H1 (cell line): ENCODE data around the gene ATOH8. TPM values are rescaled to one million over a fixed set of nuclear protein-coding genes. Genes with fewer than 3 reads are reported as not detected.

Experiments used
- CTCF ChIA-PET: fragments of 300-600 bp; sonication (Branson Sonifier 250); formaldehyde crosslinking; loops from one replicate; lab custom pipeline; 2021; ENCODE audit not compliant: partially characterized antibody; lab: Charles Lee
- POLR2A ChIA-PET: fragments of 300-600 bp; sonication (Branson Sonifier 250); formaldehyde crosslinking; loops from one replicate; lab custom pipeline; 2021; ENCODE audit warnings: inconsistent platforms; ENCODE audit not compliant: partially characterized antibody; lab: Charles Lee
- DNase-seq, 2 experiments: peaks; one replicate each; pipeline versions ENCODE4 v3.0.0 to v3.0.0-alpha.2; 2010 to 2022; ENCODE audit warnings: low spot score in 2 of 2, low read depth in 1 of 2, mixed read lengths in 1 of 2
- FAIRE-seq: peaks from 2 replicates; lab custom pipeline; 2011; peaks lifted over from hg19 to GRCh38; lab: Jason Lieb, UNC
- H2AFZ ChIP-seq: 2 replicates; pipeline ENCODE4 v1.8.1; 2012; ENCODE audit warnings: low read length, inconsistent platforms
- H2AK5ac ChIP-seq: 2 replicates; pipeline ENCODE4 v1.6.1; 2013; ENCODE audit warnings: low read depth, low read length
- H2BK120ac ChIP-seq: replicated peaks from 2 replicates; pipeline ENCODE3; 2013; ENCODE audit warnings: low read depth, low read length, inconsistent platforms
- H2BK12ac ChIP-seq: 2 replicates; pipeline ENCODE4 v1.6.1; 2013; ENCODE audit warnings: low read depth, low read length
- H2BK15ac ChIP-seq: 2 replicates; pipeline ENCODE4 v1.6.1; 2013; ENCODE audit warnings: low read length
- H2BK20ac ChIP-seq: 2 replicates; pipeline ENCODE4 v1.6.1; 2013; ENCODE audit warnings: low read length
- H2BK5ac ChIP-seq: 2 replicates; pipeline ENCODE4 v1.6.1; 2013; ENCODE audit warnings: low read depth, low read length
- H3K14ac ChIP-seq: 2 replicates; pipeline ENCODE4 v1.6.1; 2013; ENCODE audit warnings: inconsistent platforms; ENCODE audit not compliant: insufficient read length
- H3K18ac ChIP-seq: 2 replicates; pipeline ENCODE4 v1.6.1; 2013; ENCODE audit warnings: low read length; ENCODE audit errors: extremely low read depth
- H3K23ac ChIP-seq: 2 replicates; pipeline ENCODE4 v1.6.1; 2013; ENCODE audit warnings: inconsistent platforms; ENCODE audit not compliant: insufficient read length
- H3K23me2 ChIP-seq: 2 replicates; pipeline ENCODE4 v1.6.1; 2013; ENCODE audit warnings: low read depth, low read length
- H3K27ac ChIP-seq: 2 replicates; pipeline ENCODE4 v1.6.1; 2011; ENCODE audit warnings: low read depth, low read length, inconsistent platforms
- H3K27me3 ChIP-seq, 4 experiments: replicated peaks in 1 of 4; 1 replicate in 1 of 4; 2 replicates in 3 of 4; pipeline versions ENCODE4 v1.6.1 to v1.8.1; 2011 to 2013; ENCODE audit warnings: low read length in 3 of 4, mild to moderate bottlenecking in 3 of 4, inconsistent platforms in 2 of 4, mixed read lengths in 2 of 4, moderate library complexity in 1 of 4; ENCODE audit not compliant: control insufficient read depth in 3 of 4, insufficient read depth in 3 of 4; ENCODE audit errors: extremely low read depth in 1 of 4
- H3K36me3 ChIP-seq, 4 experiments: 2 replicates each; pipeline versions ENCODE4 v1.6.1 to v1.8.1; 2011 to 2013; ENCODE audit warnings: mild to moderate bottlenecking in 4 of 4, low read length in 3 of 4, moderate library complexity in 2 of 4, control low read depth in 1 of 4, inconsistent platforms in 1 of 4; ENCODE audit not compliant: insufficient read depth in 4 of 4, control insufficient read depth in 2 of 4
- H3K4ac ChIP-seq: replicated peaks from 2 replicates; pipeline ENCODE3; 2013; ENCODE audit warnings: low read length, low read depth, mixed read lengths, inconsistent platforms; ENCODE audit not compliant: insufficient read length
- H3K4me1 ChIP-seq, 4 experiments: replicated peaks in 1 of 4; 1 replicate in 1 of 4; 2 replicates in 3 of 4; pipeline versions ENCODE4 v1.6.1 to v1.8.1; 2011 to 2013; ENCODE audit warnings: low read length in 3 of 4, inconsistent platforms in 2 of 4, mixed read lengths in 1 of 4; ENCODE audit not compliant: insufficient read depth in 4 of 4, control insufficient read depth in 3 of 4
- H3K4me2 ChIP-seq, 2 experiments: 2 replicates each; pipeline versions ENCODE4 v1.6.1 to v1.8.1; 2011 to 2013; ENCODE audit warnings: low read depth in 2 of 2, low read length in 2 of 2, control low read depth in 1 of 2, inconsistent platforms in 1 of 2, mild to moderate bottlenecking in 1 of 2; ENCODE audit not compliant: insufficient read depth in 1 of 2
- H3K4me3 ChIP-seq, 4 experiments: fragments of 200-600, 300-600 bp in 1 of 4; sonication (generic), shearing (Covaris generic), sonication (Bioruptor Twin) in 1 of 4; 2 replicates each; pipeline versions ENCODE4 v1.5.1 to v1.8.1; 2011 to 2016; ENCODE audit warnings: low read length in 4 of 4, low read depth in 3 of 4, control low read depth in 2 of 4, inconsistent platforms in 2 of 4, mild to moderate bottlenecking in 2 of 4, mixed read lengths in 1 of 4, moderate library complexity in 1 of 4; ENCODE audit not compliant: insufficient read depth in 2 of 4; ENCODE audit errors: extremely low read depth in 1 of 4
- H3K56ac ChIP-seq: replicated peaks from 2 replicates; pipeline ENCODE3; 2013; ENCODE audit warnings: low read depth, mild to moderate bottlenecking, mixed read lengths, low read length, inconsistent platforms; ENCODE audit not compliant: insufficient read length
- H3K79me1 ChIP-seq: 2 replicates; pipeline ENCODE4 v1.6.1; 2013; ENCODE audit warnings: low read depth, low read length, control low read depth
- H3K79me2 ChIP-seq, 2 experiments: 2 replicates each; pipeline versions ENCODE4 v1.6.1 to v1.8.1; 2012 to 2013; ENCODE audit warnings: low read length in 2 of 2, mild to moderate bottlenecking in 2 of 2, inconsistent platforms in 1 of 2; ENCODE audit not compliant: insufficient read depth in 2 of 2, control insufficient read depth in 1 of 2
- H3K9ac ChIP-seq, 4 experiments: replicated peaks in 1 of 4; 1 replicate in 1 of 4; 2 replicates in 3 of 4; pipeline versions ENCODE4 v1.6.1 to v1.8.1; 2011 to 2013; ENCODE audit warnings: low read depth in 3 of 4, low read length in 3 of 4, control low read depth in 2 of 4, mild to moderate bottlenecking in 2 of 4, moderate library complexity in 2 of 4, inconsistent platforms in 1 of 4; ENCODE audit errors: extremely low read depth in 1 of 4
- H3K9me3 ChIP-seq, 2 experiments: 2 replicates each; pipeline versions ENCODE4 v1.6.1 to v1.8.1; 2012 to 2013; ENCODE audit warnings: mild to moderate bottlenecking in 2 of 2, moderate library complexity in 2 of 2, control low read depth in 1 of 2, inconsistent platforms in 1 of 2, low read depth in 1 of 2, low read length in 1 of 2, mixed read lengths in 1 of 2; ENCODE audit not compliant: insufficient read depth in 2 of 2
- H4K20me1 ChIP-seq, 2 experiments: replicated peaks in 1 of 2; 2 replicates each; pipeline versions ENCODE3 to v1.8.1; 2011 to 2013; ENCODE audit warnings: inconsistent platforms in 2 of 2, low read length in 2 of 2, mild to moderate bottlenecking in 1 of 2; ENCODE audit not compliant: insufficient read depth in 2 of 2, control insufficient read depth in 1 of 2
- H4K5ac ChIP-seq: 2 replicates; pipeline ENCODE4 v1.6.1; 2013; ENCODE audit warnings: low read length, low read depth, mixed read lengths, inconsistent platforms; ENCODE audit not compliant: insufficient read length
- H4K8ac ChIP-seq: 2 replicates; pipeline ENCODE4 v1.8.0; 2013; ENCODE audit warnings: mild to moderate bottlenecking, moderate library complexity, low read length, inconsistent platforms; ENCODE audit not compliant: insufficient read depth; ENCODE audit errors: extremely low read depth
- H4K91ac ChIP-seq: replicated peaks from 2 replicates; pipeline ENCODE3; 2013; ENCODE audit warnings: low read length, mixed read lengths, inconsistent platforms; ENCODE audit not compliant: insufficient read length
- BRCA1 ChIP-seq: IDR thresholded peaks from 2 replicates; pipeline ENCODE4 v1.6.1; 2012; ENCODE audit warnings: low read depth, low read length, improper control_type of control experiment
- CREB1 ChIP-seq: IDR thresholded peaks from 2 replicates; pipeline ENCODE4 v1.6.1; 2012; ENCODE audit warnings: inconsistent platforms
- HDAC6 ChIP-seq: IDR thresholded peaks from one replicate; pipeline ENCODE4 v1.7.1; 2012; ENCODE audit warnings: low read depth, mild to moderate bottlenecking, inconsistent platforms, low read length, moderate library complexity
- KDM4A ChIP-seq: IDR thresholded peaks from one replicate; pipeline ENCODE4 v1.7.1; 2012; ENCODE audit warnings: low read depth, mild to moderate bottlenecking, moderate library complexity, low read length, inconsistent platforms; ENCODE audit not compliant: severe bottlenecking
- NRF1 ChIP-seq: IDR thresholded peaks from 2 replicates; pipeline ENCODE4 v1.6.1; 2011; ENCODE audit warnings: mild to moderate bottlenecking, low read depth, low read length, improper control_type of control experiment
- POLR2AphosphoS5 ChIP-seq: IDR thresholded peaks from 2 replicates; pipeline ENCODE4 v1.6.1; 2011; ENCODE audit warnings: low read depth, low read length
- SP1 ChIP-seq: IDR thresholded peaks from 2 replicates; pipeline ENCODE4 v1.6.1; 2011; ENCODE audit warnings: low read depth, low read length
- WGBS, 2 experiments: shearing (Covaris generic) in 1 of 2; methylation state at CpG; one replicate each; pipeline versions ENCODE4 v1.1.6 to v1.1.7; 2013 to 2015; ENCODE audit warnings: low lambda C conversion rate in 2 of 2, mixed read lengths in 2 of 2, inconsistent platforms in 1 of 2, low coverage in 1 of 2, missing lambda C conversion rate in 1 of 2; ENCODE audit not compliant: insufficient replicate concordance in 2 of 2, insufficient coverage in 1 of 2, insufficient read length in 1 of 2; ENCODE audit errors: extremely low coverage in 1 of 2, missing lambda C conversion rate in 1 of 2; 5-methylcytosine and 5-hydroxymethylcytosine counted together
- polyA plus RNA-seq, 7 experiments: library from polyadenylated mRNA; depleted of rRNA in 3 of 7; stranded (reverse) in 5 of 7; unstranded in 2 of 7; fragments of >200 nt in 5 of 7; fragments of 200-250 nt in 2 of 7; gene quantifications; 1 replicate in 5 of 7; 2 replicates in 1 of 7; 4 replicates in 1 of 7; pipeline versions ENCODE4 v1.2.1 to v1.2.3, GENCODE V29; 2011 to 2013; ENCODE audit warnings: missing spikeins in 2 of 7, mixed read lengths in 2 of 7
- total RNA-seq: library from RNA; stranded (reverse); fragmentation: NEBNext Ultra II Directional; extraction: Animal tissue kit (Norgen Biotek cat#: 25700); gene quantifications from 2 replicates; pipeline ENCODE4 v1.2.1, GENCODE V29; 2021
- TF ChIP-seq, protein P1 (sequence below): IDR thresholded peaks from 2 replicates; pipeline ENCODE4 v1.6.1; 2012; ENCODE audit warnings: low read length, inconsistent platforms

ATOH8 gene
- total and polyA plus RNA-seq, 2 of the 8 experiments (the other 6 are each of a cell fraction or from before 2014, with no cell fraction given), result 0.50 to 0.53 TPM

- Histone ChIP-seq H2BK12ac (no peak overlapping the region), H3K79me1 (no peaks in the 10 kb centered on the region), H2BK15ac (no peak overlapping the region), H3K27ac (no peak overlapping the region), H3K4ac (no peak overlapping the region), H4K8ac (no peak overlapping the region), H3K4me3 (no peak overlapping the region), H3K4me2 (no peak overlapping the region), H3K18ac (no peak overlapping the region), H3K79me2 (no peaks in the 10 kb centered on the region), H2BK5ac (no peak overlapping the region), H3K36me3 (no peaks in the 10 kb centered on the region), H4K20me1 (no peaks in the 10 kb centered on the region), H2BK120ac (no peak overlapping the region), H3K9me3 (no peaks in the 10 kb centered on the region), H3K9ac (no peak overlapping the region), H4K91ac (no peak overlapping the region), H2BK20ac (no peak overlapping the region; the same call in 1 of the 2 replicates), H3K14ac (no peak overlapping the region), H3K23me2 (no peaks in the 10 kb centered on the region), H2AK5ac (no peak overlapping the region), H2AFZ (no peak overlapping the region), H3K27me3 (no peaks in the 10 kb centered on the region), H4K5ac (no peak overlapping the region), H3K23ac (no peak overlapping the region), H3K56ac (no peak overlapping the region), H3K4me1 (peaks cover 0 to 5% (median 2%) of the 10 kb centered on the region in 4 experiments; a peak in 4 of 7 replicates)
- WGBS, 2 experiments, result 81% methylated on average over 4 of the region's 4 CpGs; no CpG with 5 or more reads in 1 of the 2 experiments
- FAIRE-seq (no peak), DNase-seq (no peak)
- POLR2A ChIA-PET, result interaction anchor here (0.9 to 1.6 kb wide), 3 partner anchors 13 to 182 kb away, joined by 3 to 4 read pairs (median 3); no protein-coding TSS in a partner anchor
- CTCF ChIA-PET, result interaction anchor here (1.2 to 38.6 kb wide), 6 partner anchors 9 to 81 kb away, joined by 3 to 986 read pairs (median 6); partner anchors contain the start of gene ATOH8
- TF ChIP-seq BRCA1 (no peak), CREB1 (no peak), HDAC6 (no peak), KDM4A (no peak), SP1 (no peak), NRF1 (no peak), POLR2AphosphoS5 (no peak)
- TF ChIP-seq, protein P1, sequence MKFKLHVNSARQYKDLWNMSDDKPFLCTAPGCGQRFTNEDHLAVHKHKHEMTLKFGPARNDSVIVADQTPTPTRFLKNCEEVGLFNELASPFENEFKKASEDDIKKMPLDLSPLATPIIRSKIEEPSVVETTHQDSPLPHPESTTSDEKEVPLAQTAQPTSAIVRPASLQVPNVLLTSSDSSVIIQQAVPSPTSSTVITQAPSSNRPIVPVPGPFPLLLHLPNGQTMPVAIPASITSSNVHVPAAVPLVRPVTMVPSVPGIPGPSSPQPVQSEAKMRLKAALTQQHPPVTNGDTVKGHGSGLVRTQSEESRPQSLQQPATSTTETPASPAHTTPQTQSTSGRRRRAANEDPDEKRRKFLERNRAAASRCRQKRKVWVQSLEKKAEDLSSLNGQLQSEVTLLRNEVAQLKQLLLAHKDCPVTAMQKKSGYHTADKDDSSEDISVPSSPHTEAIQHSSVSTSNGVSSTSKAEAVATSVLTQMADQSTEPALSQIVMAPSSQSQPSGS, result no peak
Measured at GRCh38 chr2:85785871-85786270, 32.1 kb downstream of the ATOH8 start.
